ENCODE results near the gene AGAP2.
A peak's percentile ranks its signal among the peaks of the same experiment; 100 is the strongest.

Gene AGAP2

GRCh38 chr12:57756406-57757341, 18.1 kb upstream of the AGAP2 start:
- Histone ChIP-seq H4K20me1 (ENCODE audit: insufficient read depth, low read length, poor library complexity, severe bottlenecking) (peaks cover 22% of the 10 kb centered on the region), H2AFZ (ENCODE audit: low read length) (no peak overlapping the region), H3K79me2 (ENCODE audit: insufficient read depth, low read length) (peaks cover 19% of the 10 kb centered on the region), H3K4me2 (ENCODE audit: low read depth, low read length, poor library complexity, severe bottlenecking) (peak overlapping the region; percentile 90), H3K9me3 (ENCODE audit: insufficient read depth, low read depth, low read length) (no peaks in the 10 kb centered on the region), H3K27me3 (ENCODE audit: insufficient read depth, low read length, poor library complexity, severe bottlenecking) (no peaks in the 10 kb centered on the region), H3K4me1 (ENCODE audit: insufficient read depth, low read length, poor library complexity, severe bottlenecking) (peaks cover 25% of the 10 kb centered on the region), H3F3A (ENCODE audit: low read depth) (peaks cover 7% of the 10 kb centered on the region), H3K36me3 (ENCODE audit: insufficient read depth, low read length) (no peaks in the 10 kb centered on the region; the same call in 1 of the 2 replicates), H3K9ac (ENCODE audit: low read depth, low read length, poor library complexity, severe bottlenecking) (peak overlapping the region; percentile 73), H3K4me3 (ENCODE audit: low read length, poor library complexity, severe bottlenecking) (peak overlapping the region; percentile 78), H3K9me2 (replicated peaks; ENCODE audit: low read depth, low read length) (no peaks in the 10 kb centered on the region)
- TF ChIP-seq CTCF (conservative IDR thresholded peaks at IDR 0.05; ENCODE audit: low read length) (peak; percentile 58), EZH2phosphoT487 (IDR thresholded peaks at IDR 0.05; ENCODE audit: borderline replicate concordance) (no peak)

- H3K79me2 ChIP-seq (ENCODE audit: insufficient read depth, low read length): peaks cover 28% of the 10 kb centered on the region
- H3K9ac ChIP-seq (ENCODE audit: low read depth, low read length, poor library complexity, severe bottlenecking): peak overlapping the region; percentile 73
- H3K27me3 ChIP-seq (ENCODE audit: insufficient read depth, low read length, poor library complexity, severe bottlenecking): no peaks in the 10 kb centered on the region
- peaks cover 35% of the 10 kb centered on the region for H3K4me1 ChIP-seq (ENCODE audit: insufficient read depth, low read length, poor library complexity, severe bottlenecking)
- peak overlapping the region; percentile 90 for H3K4me2 ChIP-seq (ENCODE audit: low read depth, low read length, poor library complexity, severe bottlenecking)
- H3K4me3 ChIP-seq (ENCODE audit: low read length, poor library complexity, severe bottlenecking): peak overlapping the region; percentile 78
- H4K20me1 ChIP-seq (ENCODE audit: insufficient read depth, low read length, poor library complexity, severe bottlenecking): peaks cover 29% of the 10 kb centered on the region
- no peaks in the 10 kb centered on the region for H3K9me2 ChIP-seq (replicated peaks; ENCODE audit: low read depth, low read length)
- no peaks in the 10 kb centered on the region; the same call in 1 of the 2 replicates for H3K36me3 ChIP-seq (ENCODE audit: insufficient read depth, low read length)
- H3K9me3 ChIP-seq (ENCODE audit: insufficient read depth, low read depth, low read length): no peaks in the 10 kb centered on the region
- H2AFZ ChIP-seq (ENCODE audit: low read length): no peak overlapping the region
- H3F3A ChIP-seq (ENCODE audit: low read depth): peaks cover 7% of the 10 kb centered on the region
- TF ChIP-seq CTCF (conservative IDR thresholded peaks at IDR 0.05; ENCODE audit: low read length): no peak
- no peak for TF ChIP-seq EZH2phosphoT487 (IDR thresholded peaks at IDR 0.05; ENCODE audit: borderline replicate concordance)
These were observed 17.2 kb upstream of the AGAP2 start for GRCh38 chr12:57755454-57756372.

GRCh38 chr12:57755194-57755453, 16.6 kb upstream of the AGAP2 start:
- Histone ChIP-seq H4K20me1 (ENCODE audit: insufficient read depth, low read length, poor library complexity, severe bottlenecking) (peaks cover 30% of the 10 kb centered on the region), H3K4me2 (ENCODE audit: low read depth, low read length, poor library complexity, severe bottlenecking) (no peak overlapping the region), H3K9ac (ENCODE audit: low read depth, low read length, poor library complexity, severe bottlenecking) (no peak overlapping the region), H3F3A (ENCODE audit: low read depth) (peaks cover 7% of the 10 kb centered on the region), H2AFZ (ENCODE audit: low read length) (no peak overlapping the region), H3K4me1 (ENCODE audit: insufficient read depth, low read length, poor library complexity, severe bottlenecking) (peaks cover 41% of the 10 kb centered on the region), H3K9me3 (ENCODE audit: insufficient read depth, low read depth, low read length) (no peaks in the 10 kb centered on the region), H3K4me3 (ENCODE audit: low read length, poor library complexity, severe bottlenecking) (peak overlapping the region; percentile 78), H3K79me2 (ENCODE audit: insufficient read depth, low read length) (peaks cover 34% of the 10 kb centered on the region), H3K27me3 (ENCODE audit: insufficient read depth, low read length, poor library complexity, severe bottlenecking) (no peaks in the 10 kb centered on the region), H3K36me3 (ENCODE audit: insufficient read depth, low read length) (no peaks in the 10 kb centered on the region; the same call in 1 of the 2 replicates), H3K9me2 (replicated peaks; ENCODE audit: low read depth, low read length) (no peaks in the 10 kb centered on the region)
- no peak for TF ChIP-seq CTCF (conservative IDR thresholded peaks at IDR 0.05; ENCODE audit: low read length)
- no peak for TF ChIP-seq EZH2phosphoT487 (IDR thresholded peaks at IDR 0.05; ENCODE audit: borderline replicate concordance)

Measured in Loucy (cell line).